SIG-M5 treated with dmso at 0.1 percent for 504 hours (cell line): ENCODE measurements around the gene ITGAV.
"Not testable (repeated sequence)": the region's sequence is repeated elsewhere in the genome, so short reads cannot be mapped to it uniquely, and the experiment has no call there.

Experiments used
- DNase-seq: peaks from one replicate; lab custom pipeline; 2025; ENCODE audit not compliant: unreplicated experiment; lab: John Stamatoyannopoulos, UW

The ITGAV gene

GRCh38 chr2:186589612-186590349 lies at the start of gene ITGAV:
Gene ITGAV (plus strand): TSS chr2:186590056. CDS start chr2:186590339, 283 bp downstream.
- DNase-seq: peak; percentile 93

GRCh38 chr2:186540941-186541340 lies 48.9 kb upstream of the ITGAV start:
- no peak for DNase-seq

- DNase-seq: no peak
These were observed 47.9 kb upstream of the ITGAV start for GRCh38 chr2:186542002-186542401.

GRCh38 chr2:186543561-186544131 lies 46.2 kb upstream of the ITGAV start:
- DNase-seq: no peak

- no peak for DNase-seq
These were observed 45.6 kb upstream of the ITGAV start for GRCh38 chr2:186544255-186544675.

- DNase-seq: no peak
These were observed 43.0 kb upstream of the ITGAV start for GRCh38 chr2:186546846-186547245.

- DNase-seq: no peak
These were observed 38.4 kb upstream of the ITGAV start for GRCh38 chr2:186551323-186552050.

GRCh38 chr2:186554429-186554828 lies 35.4 kb upstream of the ITGAV start:
- DNase-seq: no peak

- DNase-seq: no peak
These were observed 34.8 kb upstream of the ITGAV start for GRCh38 chr2:186554850-186555671.

GRCh38 chr2:186558512-186559276 lies 31.2 kb upstream of the ITGAV start:
- no peak for DNase-seq

GRCh38 chr2:186559370-186559769 lies 30.5 kb upstream of the ITGAV start:
- no peak for DNase-seq

GRCh38 chr2:186559848-186560247 lies 30.0 kb upstream of the ITGAV start:
- DNase-seq: no peak

- no peak for DNase-seq
These were observed 29.6 kb upstream of the ITGAV start for GRCh38 chr2:186560254-186560653.

GRCh38 chr2:186561467-186562208 lies 28.2 kb upstream of the ITGAV start:
- no peak for DNase-seq

- DNase-seq: no peak
These were observed 27.7 kb upstream of the ITGAV start for GRCh38 chr2:186562209-186562578.

- DNase-seq: not testable (repeated sequence)
These were observed 21.3 kb upstream of the ITGAV start for GRCh38 chr2:186568600-186568999.

- DNase-seq: not testable (repeated sequence)
These were observed 20.7 kb upstream of the ITGAV start for GRCh38 chr2:186569127-186569526.

- no peak for DNase-seq
These were observed 20.0 kb upstream of the ITGAV start for GRCh38 chr2:186569897-186570296.

- no peak for DNase-seq
These were observed 19.3 kb upstream of the ITGAV start for GRCh38 chr2:186570604-186571003.

GRCh38 chr2:186572705-186573104 lies 17.2 kb upstream of the ITGAV start:
- no peak for DNase-seq
